CD4-positive, alpha-beta T cell treated with Interleukin-17A for 4 hours (primary cell): ENCODE results near the gene CWC27.

ENCODE experiments used
- DNase-seq: peaks from one replicate; pipeline ENCODE4 v3.0.0-alpha.2; 2020; ENCODE audit warnings: mixed read lengths

CWC27 gene, protein sequence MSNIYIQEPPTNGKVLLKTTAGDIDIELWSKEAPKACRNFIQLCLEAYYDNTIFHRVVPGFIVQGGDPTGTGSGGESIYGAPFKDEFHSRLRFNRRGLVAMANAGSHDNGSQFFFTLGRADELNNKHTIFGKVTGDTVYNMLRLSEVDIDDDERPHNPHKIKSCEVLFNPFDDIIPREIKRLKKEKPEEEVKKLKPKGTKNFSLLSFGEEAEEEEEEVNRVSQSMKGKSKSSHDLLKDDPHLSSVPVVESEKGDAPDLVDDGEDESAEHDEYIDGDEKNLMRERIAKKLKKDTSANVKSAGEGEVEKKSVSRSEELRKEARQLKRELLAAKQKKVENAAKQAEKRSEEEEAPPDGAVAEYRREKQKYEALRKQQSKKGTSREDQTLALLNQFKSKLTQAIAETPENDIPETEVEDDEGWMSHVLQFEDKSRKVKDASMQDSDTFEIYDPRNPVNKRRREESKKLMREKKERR

DNA sequence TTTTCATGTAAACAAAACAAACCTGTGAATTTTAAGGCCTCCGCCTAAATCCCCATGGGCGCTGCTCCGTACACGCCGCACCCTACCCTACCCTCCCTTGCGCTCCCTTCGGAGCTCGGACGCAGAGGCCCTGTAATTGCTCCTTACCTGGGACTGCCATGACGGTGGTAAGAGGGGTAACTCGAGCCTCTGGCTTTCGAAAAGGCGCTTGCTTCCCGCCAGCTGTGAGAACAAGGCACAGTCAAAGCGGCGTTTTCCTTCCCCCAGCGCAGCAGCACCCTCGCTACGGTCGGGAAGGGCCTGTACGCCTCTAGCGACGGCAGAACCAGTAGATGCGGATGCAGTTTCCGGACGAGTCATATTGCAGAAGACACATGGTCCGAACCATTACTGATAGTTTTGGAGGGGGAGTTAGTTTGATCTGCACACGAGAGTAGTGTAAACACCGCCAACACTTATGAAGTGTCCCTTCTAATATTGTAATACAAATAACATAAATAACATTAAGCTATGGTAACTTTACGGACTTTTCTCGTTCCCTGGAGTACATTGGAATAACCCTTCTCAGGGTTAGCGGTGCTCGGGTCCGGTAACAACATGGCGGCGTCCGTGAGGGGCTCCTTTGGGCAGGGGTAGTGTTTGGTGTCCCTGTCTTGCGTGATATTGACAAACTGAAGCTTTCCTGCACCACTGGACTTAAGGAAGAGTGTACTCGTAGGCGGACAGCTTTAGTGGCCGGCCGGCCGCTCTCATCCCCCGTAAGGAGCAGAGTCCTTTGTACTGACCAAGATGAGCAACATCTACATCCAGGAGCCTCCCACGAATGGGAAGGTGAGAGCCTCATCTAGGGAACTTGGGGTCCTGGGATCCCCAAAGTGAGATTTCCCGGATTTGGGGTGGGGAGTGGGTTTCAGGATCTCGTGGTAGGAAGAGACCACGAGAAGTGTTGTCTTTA lies at the start of gene CWC27, which contains the start of gene SREK1IP1:
CWC27 (plus strand) TSS at position 573 of the 955 bp plus-strand sequence; CDS start at position 790, 217 bp downstream.
SREK1IP1 (minus strand) TSS at position 334 of the 955 bp plus-strand sequence; CDS start at position 160, 174 bp downstream.
- DNase-seq, result peak; percentile 82

GRCh38 chr5:64722588-64722987 lies 46.1 kb upstream of the CWC27 start:
- DNase-seq, result no peak

DNA sequence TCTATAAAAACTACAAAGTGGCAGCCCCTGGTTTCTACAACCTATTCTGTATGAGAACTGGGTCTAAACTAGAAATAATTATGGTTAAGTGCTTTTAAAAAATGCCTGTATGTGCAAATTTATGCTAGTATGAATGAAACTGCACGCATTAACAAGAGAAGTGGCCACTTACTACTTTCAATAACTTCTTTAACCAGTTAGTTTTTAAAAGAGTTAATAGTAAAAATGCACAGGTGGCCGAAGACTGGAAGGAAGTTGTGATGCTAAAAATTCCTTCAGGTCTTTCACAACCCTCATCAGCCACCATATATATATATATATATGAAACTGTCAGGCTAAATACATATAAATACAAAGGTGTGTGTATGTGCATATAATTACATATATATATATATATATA lies 41.6 kb upstream of the CWC27 start:
- DNase-seq, result no peak

DNA sequence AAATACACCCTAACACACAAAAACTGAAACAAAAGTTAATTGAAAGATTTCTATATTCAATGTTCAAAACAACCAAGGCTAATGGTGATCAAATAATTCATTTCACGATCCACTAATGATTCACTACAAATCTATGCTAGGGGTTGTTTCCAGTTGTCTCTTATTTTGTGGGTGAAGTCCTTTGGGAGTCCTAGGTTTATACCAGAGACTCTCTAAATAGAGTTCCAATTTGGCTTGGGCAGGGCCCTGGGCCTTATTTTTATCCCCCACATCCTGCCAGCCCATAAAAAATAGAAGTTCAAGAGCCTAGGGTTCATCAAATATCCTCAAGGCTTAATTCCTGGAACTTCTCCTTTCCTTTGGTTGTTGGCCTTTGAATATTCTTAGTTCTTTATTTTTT lies 26.3 kb upstream of the CWC27 start:
- no peak for DNase-seq

- no peak for DNase-seq
Measured at GRCh38 chr5:64742821-64743220, 25.9 kb upstream of the CWC27 start.

GRCh38 chr5:64744914-64745313 lies 23.8 kb upstream of the CWC27 start:
- no peak for DNase-seq

DNA sequence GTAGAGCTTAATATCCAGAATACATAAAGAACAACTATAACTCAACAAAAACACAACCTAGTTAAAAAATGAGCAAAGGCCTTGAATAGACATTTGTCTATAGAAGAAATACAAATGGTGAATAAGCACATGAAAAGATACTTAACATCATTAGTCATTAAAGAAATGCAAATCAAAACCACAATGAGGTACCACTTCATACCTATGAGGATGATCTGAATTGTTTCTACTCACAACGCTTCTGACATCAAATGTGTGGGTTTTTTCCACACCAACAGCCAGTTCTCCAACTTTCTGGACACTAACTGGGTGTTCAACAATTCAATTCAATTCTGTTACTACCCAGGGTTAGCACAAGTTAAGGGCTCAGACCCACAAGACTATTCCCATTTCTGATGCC lies 22.3 kb upstream of the CWC27 start:
- DNase-seq, result no peak

DNA sequence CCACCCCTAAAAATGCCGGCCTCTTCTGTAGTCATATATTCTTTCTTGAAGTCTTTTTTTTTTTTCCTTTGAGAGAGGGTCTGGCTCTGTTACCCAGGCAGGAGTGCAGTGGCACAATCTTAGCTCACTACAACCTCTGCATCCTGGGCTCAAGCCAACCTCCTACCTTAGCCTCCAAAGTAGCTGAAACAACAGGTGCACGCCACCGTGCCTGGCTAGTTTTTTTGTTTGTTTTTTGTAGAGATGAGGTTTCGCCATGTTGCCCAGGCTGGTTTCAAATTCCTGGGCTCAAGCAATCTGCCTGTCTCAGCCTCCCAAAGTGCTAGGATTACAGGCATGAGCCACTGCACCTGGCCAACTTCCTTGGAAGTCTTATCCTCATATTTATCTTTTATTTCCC lies 19.3 kb upstream of the CWC27 start:
- DNase-seq, result no peak

DNA sequence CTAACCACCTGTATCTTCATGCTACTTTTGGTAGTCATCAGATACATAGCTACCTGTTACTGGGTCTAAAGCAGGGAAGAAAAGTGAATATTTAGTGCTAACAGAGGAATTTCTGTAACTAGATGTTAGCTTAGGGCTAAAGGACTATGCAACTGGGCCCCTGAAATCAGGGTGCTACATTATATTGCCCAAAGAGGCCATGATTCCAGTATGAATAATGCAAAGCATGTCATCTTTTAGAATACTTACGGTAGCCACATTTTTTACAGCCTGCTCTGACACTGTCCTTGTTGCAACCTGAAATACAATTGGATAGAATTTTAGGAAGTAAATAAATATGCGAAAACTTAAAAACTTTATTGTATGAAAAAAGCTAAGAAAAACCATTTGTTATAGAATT lies 14.7 kb upstream of the CWC27 start:
- DNase-seq, result no peak

DNA sequence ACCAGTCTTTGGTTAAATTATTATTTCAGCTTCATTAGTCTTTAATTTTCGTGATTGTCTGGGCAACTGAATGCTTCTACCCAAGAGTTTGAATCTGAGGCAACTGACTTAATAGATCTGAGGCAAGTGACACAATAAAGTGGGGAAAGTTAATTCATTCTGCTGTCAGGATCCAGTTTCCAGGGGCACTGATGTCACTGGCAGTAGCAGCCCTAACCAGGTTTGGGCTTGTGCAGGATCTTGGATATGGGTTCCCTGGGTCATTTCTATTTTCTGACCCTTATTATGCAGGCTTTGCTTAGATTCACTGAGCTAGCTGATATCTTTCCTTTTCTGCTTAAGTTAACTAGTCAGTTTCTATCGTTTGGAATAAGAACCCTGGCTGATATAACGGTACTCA lies 9.8 kb upstream of the CWC27 start:
- DNase-seq, result no peak

DNA sequence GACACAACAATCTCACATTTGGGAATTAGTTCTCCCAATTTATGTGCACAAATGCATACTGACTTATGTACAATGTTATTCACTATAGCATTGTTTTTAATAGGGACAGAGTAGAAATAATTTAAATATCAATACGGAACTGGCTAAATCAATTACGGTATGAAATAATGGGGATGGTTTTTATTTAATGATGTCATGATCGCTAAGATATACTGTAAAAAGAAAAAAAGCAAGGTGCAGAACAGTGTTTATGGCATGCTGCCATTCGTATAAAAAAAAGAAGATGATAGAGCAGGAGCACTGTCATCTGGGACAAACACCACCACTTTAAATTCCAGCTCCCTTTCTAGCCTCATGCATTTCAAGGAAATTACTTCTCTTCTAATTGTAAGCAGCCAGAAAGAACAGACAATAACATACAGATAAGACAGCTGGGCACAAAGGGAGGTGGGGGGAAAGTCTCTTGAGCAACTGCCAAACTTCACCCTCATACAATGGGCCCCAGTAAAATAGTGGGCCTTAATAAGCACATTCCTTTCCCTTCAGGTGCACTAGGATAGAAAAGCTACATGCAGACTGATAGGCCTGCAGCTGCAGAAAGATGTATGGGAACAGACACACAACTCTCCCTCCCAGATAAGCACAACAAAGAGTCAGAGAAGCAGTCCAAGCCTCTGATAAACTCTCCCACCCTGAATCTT lies 8.6 kb upstream of the CWC27 start:
- DNase-seq, result no peak

DNA sequence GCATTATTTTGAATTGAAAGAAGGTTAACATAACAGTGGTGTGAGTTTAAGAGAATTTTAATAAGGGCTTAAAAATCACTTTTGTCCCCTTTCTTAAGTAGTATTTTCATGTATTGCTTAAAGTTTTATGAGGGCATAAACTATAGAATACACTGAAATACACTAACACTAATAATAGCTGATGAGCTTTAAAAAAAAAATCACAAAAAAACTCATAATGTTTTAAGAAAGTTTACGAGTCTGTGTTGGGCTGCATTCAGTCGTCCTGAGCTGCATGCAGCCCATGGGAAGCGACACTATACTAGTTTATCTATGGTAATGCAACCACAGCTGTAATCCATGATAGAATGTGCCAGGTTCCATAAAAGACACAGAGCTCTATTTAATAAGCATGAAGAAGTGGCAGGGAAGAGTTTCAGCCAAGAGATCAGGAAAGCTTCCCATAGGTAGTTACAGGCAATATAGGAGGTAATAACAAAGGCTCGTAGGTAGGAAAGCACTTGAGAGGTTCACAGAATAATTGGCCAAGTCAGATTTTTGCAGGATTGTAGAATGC lies 4.7 kb upstream of the CWC27 start:
- no peak for DNase-seq

- DNase-seq, result no peak
Measured at GRCh38 chr5:64765804-64766504, 2.8 kb upstream of the CWC27 start.

GRCh38 chr5:64766941-64767340 lies 1.8 kb upstream of the CWC27 start:
- DNase-seq, result no peak

DNA sequence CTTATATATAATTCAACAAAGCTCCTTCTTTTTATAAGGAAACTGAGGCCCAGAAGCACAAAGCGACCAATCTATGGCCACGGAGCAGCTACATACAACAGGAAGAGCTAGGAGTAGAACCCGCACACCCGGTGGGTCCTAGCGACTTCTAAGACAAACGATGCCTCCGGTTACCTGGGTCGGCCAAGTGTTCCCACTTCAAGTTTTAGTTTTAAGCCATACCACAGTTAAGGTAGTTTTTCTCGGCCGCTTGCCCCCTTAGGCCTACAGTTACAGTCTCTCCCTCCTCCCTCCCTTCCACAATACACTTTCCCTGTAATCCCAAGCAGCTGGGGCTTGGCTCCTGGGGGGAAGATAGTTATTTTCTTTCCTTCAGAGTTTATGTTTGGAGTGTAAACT lies 772 bp upstream of the CWC27 start:
- DNase-seq, result peak; percentile 41

GRCh38 chr5:64769855-64770254 lies 1.1 kb downstream of the CWC27 start:
- DNase-seq, result no peak

DNA sequence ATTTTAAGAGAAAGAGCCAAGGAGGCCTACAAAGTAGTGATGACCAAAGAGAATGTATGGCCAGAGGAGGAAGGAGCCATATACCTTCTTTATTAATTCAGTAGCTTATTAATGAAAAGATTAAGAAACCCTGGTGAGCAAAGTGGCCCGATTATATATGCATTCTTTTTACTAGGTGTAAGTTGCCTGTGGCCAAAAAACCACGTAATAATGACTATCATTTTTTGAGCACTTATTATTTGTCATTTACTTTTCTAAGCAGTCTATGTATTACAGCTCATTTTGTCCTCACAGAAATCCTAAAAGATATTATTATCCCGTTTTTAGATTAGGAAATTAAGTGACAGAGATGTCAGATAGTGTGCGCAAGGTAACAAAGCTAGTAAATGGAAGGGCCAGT lies 3.0 kb downstream of the CWC27 start:
- no peak for DNase-seq

GRCh38 chr5:64773533-64773932 lies 4.8 kb downstream of the CWC27 start:
- no peak for DNase-seq

DNA sequence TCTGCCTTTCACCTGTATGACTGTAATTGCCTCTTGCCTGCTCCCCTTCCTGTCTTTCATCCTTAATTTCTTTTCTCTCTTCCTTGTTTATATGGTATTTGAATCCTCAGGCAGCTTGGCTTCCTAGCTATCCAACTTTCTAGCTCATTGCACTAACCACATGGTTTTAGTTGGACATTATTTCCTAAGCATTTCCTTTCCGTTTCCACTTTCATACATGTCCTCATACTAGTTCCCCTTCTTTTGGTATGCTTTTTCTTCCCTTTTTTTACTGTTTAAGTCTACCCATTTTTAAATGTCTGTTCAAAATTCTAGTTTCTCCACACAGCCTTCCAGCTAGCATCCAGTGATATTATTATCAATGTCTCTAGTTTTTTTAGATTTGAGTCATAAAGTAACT lies 6.6 kb downstream of the CWC27 start:
- no peak for DNase-seq

DNA sequence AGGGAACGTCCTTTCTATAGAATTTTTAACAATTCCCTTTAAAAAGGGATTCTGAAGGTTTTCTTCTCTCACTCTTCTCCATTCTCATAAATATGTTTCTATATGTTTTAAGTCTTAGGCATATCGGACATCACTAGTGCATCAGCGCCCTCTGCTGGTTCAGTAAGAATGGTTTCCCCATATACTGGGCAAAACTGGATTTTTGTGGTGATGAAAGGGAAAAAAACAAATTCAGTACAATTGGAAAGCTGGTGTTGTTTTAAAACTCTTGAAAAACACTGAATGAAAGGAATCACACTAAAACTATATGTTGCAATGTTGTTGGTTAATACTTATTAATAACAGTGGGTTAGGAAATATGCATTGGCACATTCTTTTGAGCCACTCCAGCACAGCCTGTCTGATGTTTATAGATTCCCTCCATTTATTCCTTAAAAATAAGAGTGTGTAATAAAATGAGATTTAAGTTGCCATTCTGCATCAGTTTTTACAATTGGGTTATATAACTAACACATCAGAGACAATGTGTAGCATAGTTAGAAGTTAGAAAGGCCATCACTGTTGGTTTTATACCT lies 15.8 kb downstream of the CWC27 start:
- peak; percentile 83 for DNase-seq

GRCh38 chr5:64786372-64786771 lies 17.6 kb downstream of the CWC27 start:
- no peak for DNase-seq

DNA sequence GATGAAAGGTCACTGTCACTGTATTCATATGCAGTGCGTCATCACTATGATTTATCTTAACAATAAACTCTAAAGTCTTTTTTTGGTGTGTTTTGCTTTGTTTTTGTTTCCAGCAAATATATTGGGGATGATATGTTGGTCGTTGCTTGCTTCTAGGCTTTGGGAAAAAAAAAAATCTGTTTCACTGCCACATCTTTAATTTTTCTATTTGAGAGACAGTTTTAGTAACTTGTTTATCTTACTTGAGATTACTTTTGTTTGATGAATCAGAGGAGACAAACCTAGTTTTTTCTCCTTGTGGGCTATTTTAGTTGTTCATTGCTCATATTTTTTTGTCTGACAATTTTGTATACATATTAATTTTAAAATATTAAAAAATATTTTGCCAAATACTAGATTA lies 19.4 kb downstream of the CWC27 start:
- no peak for DNase-seq
